Astrocyte (in vitro differentiated cells and primary cell): ENCODE measurements around the gene TRAPPC3L. TPM values are rescaled to one million over a fixed set of nuclear protein-coding genes. Genes with fewer than 3 reads are reported as not detected.

ENCODE experiments used
- DNase-seq: peaks from one replicate; pipeline ENCODE4 v3.0.0-alpha.2; 2010; ENCODE audit warnings: low read depth
- FAIRE-seq: peaks from 2 replicates; lab custom pipeline; 2011; peaks lifted over from hg19 to GRCh38; lab: Jason Lieb, UNC
- H2AFZ ChIP-seq: 2 replicates; pipeline ENCODE4 v1.6.0; 2012; ENCODE audit warnings: low read depth, low read length, inconsistent platforms
- H3K27ac ChIP-seq: 2 replicates; pipeline ENCODE4 v1.5.1; 2011; ENCODE audit warnings: low read depth, low read length, inconsistent platforms
- H3K27me3 ChIP-seq: 2 replicates; pipeline ENCODE4 v1.6.0; 2011; ENCODE audit warnings: low read length, inconsistent platforms; ENCODE audit not compliant: insufficient read depth
- H3K36me3 ChIP-seq: 2 replicates; pipeline ENCODE4 v1.5.1; 2011; ENCODE audit warnings: low read length, inconsistent platforms; ENCODE audit not compliant: insufficient read depth
- H3K4me1 ChIP-seq: 2 replicates; pipeline ENCODE4 v1.5.1; 2011; ENCODE audit warnings: low read length, inconsistent platforms; ENCODE audit not compliant: insufficient read depth
- H3K4me2 ChIP-seq: 2 replicates; pipeline ENCODE4 v1.6.0; 2012; ENCODE audit warnings: low read length, inconsistent platforms
- H3K4me3 ChIP-seq: 2 replicates; pipeline ENCODE4 v1.5.1; 2011; ENCODE audit warnings: low read depth, mild to moderate bottlenecking, low read length, inconsistent platforms; ENCODE audit not compliant: insufficient read depth
- H3K79me2 ChIP-seq: 2 replicates; pipeline ENCODE4 v1.6.0; 2012; ENCODE audit warnings: mild to moderate bottlenecking, low read length, inconsistent platforms; ENCODE audit not compliant: insufficient read depth
- H3K9ac ChIP-seq: 2 replicates; pipeline ENCODE4 v1.6.0; 2012; ENCODE audit warnings: mild to moderate bottlenecking, low read length, inconsistent platforms
- H3K9me3 ChIP-seq: 2 replicates; pipeline ENCODE4 v1.5.1; 2012; ENCODE audit warnings: low read depth, mild to moderate bottlenecking, low read length, inconsistent platforms; ENCODE audit not compliant: insufficient read depth
- H4K20me1 ChIP-seq: 2 replicates; pipeline ENCODE4 v1.6.0; 2012; ENCODE audit warnings: low read length, inconsistent platforms; ENCODE audit not compliant: insufficient read depth
- H3K27ac Mint-ChIP-seq: one replicate; pipeline ENCODE4 v1.8.0; 2021; ENCODE audit warnings: mild to moderate bottlenecking, mixed read lengths; ENCODE audit not compliant: unreplicated experiment
- H3K27me3 Mint-ChIP-seq: one replicate; pipeline ENCODE4 v1.8.0; 2021; ENCODE audit warnings: low read depth, mixed read lengths; ENCODE audit not compliant: unreplicated experiment
- H3K36me3 Mint-ChIP-seq: one replicate; pipeline ENCODE4 v1.8.0; 2021; ENCODE audit warnings: low read depth, mixed read lengths; ENCODE audit not compliant: unreplicated experiment
- H3K4me1 Mint-ChIP-seq: one replicate; pipeline ENCODE4 v1.8.0; 2021; ENCODE audit warnings: low read depth, mixed read lengths; ENCODE audit not compliant: unreplicated experiment
- H3K4me3 Mint-ChIP-seq: one replicate; pipeline ENCODE4 v1.8.0; 2021; ENCODE audit warnings: mild to moderate bottlenecking, moderate library complexity, mixed read lengths; ENCODE audit not compliant: unreplicated experiment
- H3K9me3 Mint-ChIP-seq: one replicate; pipeline ENCODE4 v1.8.0; 2021; ENCODE audit warnings: mild to moderate bottlenecking, mixed read lengths; ENCODE audit not compliant: unreplicated experiment
- EZH2 ChIP-seq: IDR thresholded peaks from 2 replicates; pipeline ENCODE4 v1.6.1; 2012; ENCODE audit warnings: mild to moderate bottlenecking, low read length, inconsistent platforms; ENCODE audit not compliant: insufficient read depth
- total RNA-seq: library from RNA; stranded (reverse); gene quantifications from 2 replicates; pipeline ENCODE4 v1.2.1, GENCODE V29; 2021
- TF ChIP-seq, protein P1 (sequence below): IDR thresholded peaks from 2 replicates; pipeline ENCODE4 v1.5.1; 2011; ENCODE audit warnings: low read depth, mild to moderate bottlenecking, inconsistent platforms, low read length, moderate library complexity; ENCODE audit not compliant: insufficient read depth

TRAPPC3L gene
- total RNA-seq, 1 donor from 2014 or later: not detected

DNA sequence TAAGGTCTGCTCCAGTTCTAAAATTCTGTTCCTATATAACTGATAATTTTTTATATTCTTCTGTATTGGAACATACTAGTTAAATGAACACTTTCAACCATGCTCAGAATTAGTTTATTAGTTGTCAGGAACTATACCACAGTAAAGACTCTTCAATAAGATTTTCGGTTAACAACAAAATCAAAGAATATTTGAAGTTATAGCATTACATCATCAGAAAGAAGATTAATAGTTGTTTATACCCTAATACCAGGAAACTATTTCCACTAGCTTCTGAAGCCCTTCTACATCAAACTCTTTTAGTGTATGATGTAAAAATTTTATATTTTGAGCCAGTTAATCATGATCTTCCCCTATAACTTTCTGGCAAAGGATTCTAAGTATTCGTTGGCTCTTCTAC lies 14.6 kb upstream of the TRAPPC3L start:
- Histone ChIP-seq H3K36me3 (no peaks in the 10 kb centered on the region), H3K4me3 (no peak overlapping the region), H3K4me1 (peaks cover 27% of the 10 kb centered on the region), H3K79me2 (no peaks in the 10 kb centered on the region), H3K4me2 (no peak overlapping the region), H2AFZ (no peak overlapping the region), H3K27me3 (no peaks in the 10 kb centered on the region), H3K27ac (no peak overlapping the region), H3K9me3 (no peaks in the 10 kb centered on the region), H3K9ac (no peak overlapping the region), H4K20me1 (no peaks in the 10 kb centered on the region)
- TF ChIP-seq EZH2: no peak
- TF ChIP-seq, protein P1, sequence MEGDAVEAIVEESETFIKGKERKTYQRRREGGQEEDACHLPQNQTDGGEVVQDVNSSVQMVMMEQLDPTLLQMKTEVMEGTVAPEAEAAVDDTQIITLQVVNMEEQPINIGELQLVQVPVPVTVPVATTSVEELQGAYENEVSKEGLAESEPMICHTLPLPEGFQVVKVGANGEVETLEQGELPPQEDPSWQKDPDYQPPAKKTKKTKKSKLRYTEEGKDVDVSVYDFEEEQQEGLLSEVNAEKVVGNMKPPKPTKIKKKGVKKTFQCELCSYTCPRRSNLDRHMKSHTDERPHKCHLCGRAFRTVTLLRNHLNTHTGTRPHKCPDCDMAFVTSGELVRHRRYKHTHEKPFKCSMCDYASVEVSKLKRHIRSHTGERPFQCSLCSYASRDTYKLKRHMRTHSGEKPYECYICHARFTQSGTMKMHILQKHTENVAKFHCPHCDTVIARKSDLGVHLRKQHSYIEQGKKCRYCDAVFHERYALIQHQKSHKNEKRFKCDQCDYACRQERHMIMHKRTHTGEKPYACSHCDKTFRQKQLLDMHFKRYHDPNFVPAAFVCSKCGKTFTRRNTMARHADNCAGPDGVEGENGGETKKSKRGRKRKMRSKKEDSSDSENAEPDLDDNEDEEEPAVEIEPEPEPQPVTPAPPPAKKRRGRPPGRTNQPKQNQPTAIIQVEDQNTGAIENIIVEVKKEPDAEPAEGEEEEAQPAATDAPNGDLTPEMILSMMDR: no peak
- DNase-seq (no peak), FAIRE-seq (no peak)
- Mint-ChIP-seq H3K4me1 (peaks cover 20% of the 10 kb centered on the region), H3K27me3 (no peaks in the 10 kb centered on the region), H3K9me3 (no peaks in the 10 kb centered on the region), H3K4me3 (no peak overlapping the region), H3K27ac (no peak overlapping the region), H3K36me3 (no peaks in the 10 kb centered on the region)

DNA sequence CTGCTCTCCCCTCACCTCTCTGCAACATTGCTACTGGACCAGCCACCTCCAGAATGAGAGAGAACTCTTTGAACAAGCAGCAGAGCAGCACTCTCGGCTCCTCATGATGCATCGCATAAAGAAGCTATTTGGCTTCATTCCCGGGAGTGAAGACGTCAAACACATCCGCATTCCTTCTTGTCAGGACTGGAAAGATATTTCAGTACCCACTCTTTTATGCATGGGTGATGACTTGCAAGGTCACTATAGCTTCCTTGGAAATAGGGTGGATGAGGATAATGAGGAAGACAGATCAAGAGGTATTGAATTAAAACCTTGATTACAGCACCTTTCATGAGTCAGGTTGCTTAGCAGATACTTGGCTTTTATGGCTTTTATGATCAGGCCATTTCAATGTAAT lies 12.4 kb upstream of the TRAPPC3L start:
- DNase-seq (peak; percentile 97), FAIRE-seq (peak; percentile 99)
- Mint-ChIP-seq H3K9me3 (no peaks in the 10 kb centered on the region), H3K27me3 (peaks cover 4% of the 10 kb centered on the region), H3K27ac (no peak overlapping the region), H3K4me1 (peaks cover 14% of the 10 kb centered on the region), H3K36me3 (no peaks in the 10 kb centered on the region), H3K4me3 (no peak overlapping the region)
- Histone ChIP-seq H4K20me1 (no peaks in the 10 kb centered on the region), H3K36me3 (no peaks in the 10 kb centered on the region), H3K27ac (peak overlapping the region; percentile 42), H2AFZ (no peak overlapping the region), H3K4me2 (peak overlapping the region; percentile 27), H3K27me3 (no peaks in the 10 kb centered on the region), H3K4me3 (no peak overlapping the region), H3K9ac (no peak overlapping the region), H3K79me2 (no peaks in the 10 kb centered on the region), H3K9me3 (no peaks in the 10 kb centered on the region), H3K4me1 (peaks cover 21% of the 10 kb centered on the region)
- TF ChIP-seq EZH2: no peak
- TF ChIP-seq, protein P1: no peak

DNA sequence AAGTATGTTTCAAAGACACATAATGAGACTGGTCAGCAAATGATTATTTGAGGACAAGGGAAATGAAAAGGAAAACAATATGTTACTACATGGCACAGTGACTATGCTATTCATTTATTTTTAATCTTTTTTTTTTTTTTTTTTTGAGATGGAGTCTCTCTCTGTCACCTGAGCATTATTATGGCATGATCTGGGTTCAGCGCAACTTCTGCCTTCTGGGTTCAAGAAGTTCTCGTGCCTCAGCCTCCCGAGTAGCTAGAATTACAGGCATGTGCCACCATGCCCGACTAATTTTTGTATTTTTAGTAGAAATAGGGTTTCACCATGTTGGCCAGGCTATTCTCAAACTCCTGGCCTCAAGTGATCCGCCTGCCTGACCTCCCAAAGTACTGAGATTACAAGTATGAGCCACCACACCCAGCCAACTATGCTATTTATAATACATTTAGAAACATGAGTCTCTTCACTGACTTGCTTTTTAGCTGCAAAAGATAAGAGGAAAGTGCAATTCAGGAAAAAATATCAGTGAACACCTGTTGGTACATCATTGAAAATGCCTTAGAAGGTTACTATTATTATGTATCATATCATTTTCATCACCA lies 11.4 kb upstream of the TRAPPC3L start:
- H3K27ac ChIP-seq: peak overlapping the region; percentile 74
- peaks cover 21% of the 10 kb centered on the region for H3K4me1 ChIP-seq
- no peak overlapping the region for H2AFZ ChIP-seq
- H3K9me3 ChIP-seq: no peaks in the 10 kb centered on the region
- H3K27ac Mint-ChIP-seq: no peak overlapping the region
- peak overlapping the region; percentile 52 for H3K4me2 ChIP-seq
- H3K27me3 ChIP-seq: no peaks in the 10 kb centered on the region
- TF ChIP-seq EZH2: no peak
- TF ChIP-seq, protein P1: no peak
- DNase-seq: no peak
- no peaks in the 10 kb centered on the region for H3K36me3 ChIP-seq
- H3K36me3 Mint-ChIP-seq: no peaks in the 10 kb centered on the region
- H3K9ac ChIP-seq: no peak overlapping the region
- no peak overlapping the region for H3K4me3 ChIP-seq
- no peaks in the 10 kb centered on the region for H3K9me3 Mint-ChIP-seq
- H3K27me3 Mint-ChIP-seq: peaks cover 4% of the 10 kb centered on the region
- H3K4me1 Mint-ChIP-seq: peaks cover 14% of the 10 kb centered on the region
- H4K20me1 ChIP-seq: no peaks in the 10 kb centered on the region
- FAIRE-seq: no peak
- no peaks in the 10 kb centered on the region for H3K79me2 ChIP-seq
- no peak overlapping the region for H3K4me3 Mint-ChIP-seq
